Dedifferentiated amniotic fluid mesenchymal stem cell (primary cell): Measurements from ENCODE around the gene TBX5.
"Not testable (repeated sequence)": the region's sequence is repeated elsewhere in the genome, so short reads cannot be mapped to it uniquely, and the experiment has no call there.

Source experiments
- DNase-seq: peaks from one replicate; pipeline ENCODE4 v3.0.0-alpha.2; 2016; ENCODE audit errors: extremely low spot score

Gene TBX5

DNA sequence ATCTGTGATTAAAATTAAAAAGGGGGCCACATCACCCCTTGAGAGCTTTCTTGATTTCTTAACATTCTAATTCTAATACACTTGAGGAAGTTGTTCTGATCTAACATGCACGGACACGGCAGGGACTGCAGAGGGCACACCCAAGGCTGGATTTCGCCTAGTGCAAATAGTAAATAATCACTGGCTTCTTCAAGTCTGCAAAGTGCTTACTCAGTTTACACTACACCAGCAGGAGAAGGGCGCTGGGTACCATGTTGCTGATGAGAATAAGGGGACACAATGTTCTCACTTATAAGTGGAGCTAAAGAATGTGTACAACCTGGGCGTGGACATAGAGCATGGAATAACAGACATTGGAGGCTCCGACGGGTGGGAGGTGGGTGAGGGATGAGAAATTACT, 34.2 kb downstream of the TBX5 start:
- DNase-seq: no peak

DNA sequence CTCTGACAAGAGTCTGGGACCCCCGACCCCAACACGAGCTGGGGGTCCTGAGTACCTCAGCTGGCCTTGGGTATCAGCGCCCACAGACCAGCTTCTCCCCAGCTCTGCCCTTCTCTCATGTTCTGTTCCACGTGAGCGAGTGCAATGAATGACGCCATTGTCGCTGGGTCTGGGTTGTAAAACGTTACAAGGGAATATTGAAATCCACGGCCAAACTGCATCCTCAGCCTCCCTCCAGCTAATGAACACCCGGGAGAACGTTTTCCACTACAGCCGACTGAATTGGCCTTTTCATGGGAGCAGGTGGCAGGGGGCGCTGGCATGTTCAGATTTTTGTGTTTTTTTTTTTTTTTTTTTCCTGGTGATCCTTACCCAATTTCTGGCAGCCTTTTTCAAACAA, 34.7 kb downstream of the TBX5 start:
- DNase-seq: no peak

DNA sequence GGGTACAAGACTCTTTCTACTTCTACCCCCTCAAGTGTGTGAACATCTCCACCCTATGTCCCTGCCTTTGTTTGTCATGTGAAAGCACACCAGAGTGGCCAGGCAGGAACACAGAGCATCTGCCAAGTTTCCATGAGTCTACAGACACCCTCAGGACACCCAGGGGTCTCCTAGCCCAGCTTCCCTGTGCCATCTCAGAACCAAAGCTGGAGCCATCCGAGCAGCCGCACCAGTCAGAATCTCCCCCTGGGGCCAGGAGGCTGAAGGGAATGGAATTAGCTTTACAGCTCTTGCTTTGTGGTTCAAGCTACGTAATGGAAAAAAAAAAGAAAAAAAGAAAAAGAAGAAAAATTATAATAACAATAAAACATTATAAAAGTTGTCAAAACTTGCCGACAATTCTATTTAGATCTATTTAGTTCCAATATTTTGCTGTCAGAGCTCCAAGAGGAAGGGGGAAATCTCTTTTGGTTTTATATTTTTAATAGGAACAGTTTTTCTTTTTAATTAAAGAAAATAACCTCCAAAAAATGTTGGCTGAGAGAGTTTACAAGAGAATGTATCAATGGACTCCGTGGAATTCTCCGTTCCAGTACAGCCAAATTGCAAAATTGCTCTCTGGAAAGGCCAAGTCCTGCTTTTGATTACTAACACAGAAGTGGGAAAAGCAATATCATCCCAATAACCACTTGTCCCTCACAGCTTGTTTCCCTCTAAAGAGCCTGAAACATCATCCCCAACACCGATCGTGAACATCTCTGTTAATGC, 37.1 kb downstream of the TBX5 start:
- DNase-seq: no peak

DNA sequence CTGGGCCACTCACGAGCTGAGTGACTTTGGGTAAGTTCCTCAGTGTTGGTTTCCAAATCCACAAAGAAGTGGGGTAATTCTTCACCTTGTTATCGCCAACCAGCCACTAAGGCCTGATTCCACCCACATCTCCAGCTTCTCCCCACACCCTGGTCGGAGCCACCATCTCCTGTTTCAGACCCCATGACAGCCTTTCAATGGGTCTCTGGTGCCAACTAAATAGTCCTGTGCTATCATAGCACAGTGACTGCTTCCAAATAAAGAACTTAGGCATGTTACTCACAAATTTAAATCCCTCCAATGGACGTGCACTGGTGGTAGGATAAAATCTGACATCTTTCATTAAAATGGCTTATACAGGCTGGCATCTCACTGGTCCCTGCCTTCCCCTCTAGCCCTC, 44.0 kb downstream of the TBX5 start:
- DNase-seq: no peak

DNA sequence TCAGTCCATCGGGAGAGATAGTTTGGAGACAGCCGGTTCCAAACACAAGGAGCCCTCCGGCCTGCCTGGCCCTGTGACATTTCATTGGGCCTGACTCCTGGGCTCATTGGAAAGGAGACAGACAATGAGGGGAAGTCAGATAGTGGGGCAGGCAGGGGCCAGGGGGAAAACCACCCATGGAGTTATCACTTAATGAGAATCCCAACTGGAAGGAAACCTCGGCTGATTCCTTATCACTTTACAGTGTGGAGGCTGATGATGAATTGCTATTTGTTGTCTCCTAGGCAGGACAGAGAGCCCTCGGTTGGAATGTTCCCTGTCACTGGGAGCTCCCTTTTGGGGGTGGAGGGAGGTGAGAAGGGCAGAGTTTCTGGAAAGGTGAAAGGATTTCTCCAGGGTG, 44.4 kb downstream of the TBX5 start:
- no peak for DNase-seq

DNA sequence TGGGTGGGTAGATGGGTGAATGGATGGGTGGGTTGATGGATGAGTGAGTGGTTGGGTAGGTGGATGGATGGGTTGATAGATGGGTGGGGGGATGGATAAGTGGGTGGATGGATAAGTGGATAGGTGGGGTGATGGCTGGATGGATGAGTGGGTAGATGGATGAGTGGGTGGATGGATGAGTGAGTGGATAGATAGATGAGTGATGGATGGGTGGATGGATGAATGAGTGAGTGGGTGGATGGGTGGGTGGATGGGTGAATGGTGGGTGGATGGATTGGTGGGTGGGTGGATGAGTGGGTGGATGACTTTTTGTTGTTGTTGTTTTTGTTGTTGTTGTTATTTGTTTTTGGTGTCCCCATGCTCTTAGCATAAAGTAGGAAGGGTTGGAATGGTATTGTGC, 45.5 kb downstream of the TBX5 start:
- no peak for DNase-seq

DNA sequence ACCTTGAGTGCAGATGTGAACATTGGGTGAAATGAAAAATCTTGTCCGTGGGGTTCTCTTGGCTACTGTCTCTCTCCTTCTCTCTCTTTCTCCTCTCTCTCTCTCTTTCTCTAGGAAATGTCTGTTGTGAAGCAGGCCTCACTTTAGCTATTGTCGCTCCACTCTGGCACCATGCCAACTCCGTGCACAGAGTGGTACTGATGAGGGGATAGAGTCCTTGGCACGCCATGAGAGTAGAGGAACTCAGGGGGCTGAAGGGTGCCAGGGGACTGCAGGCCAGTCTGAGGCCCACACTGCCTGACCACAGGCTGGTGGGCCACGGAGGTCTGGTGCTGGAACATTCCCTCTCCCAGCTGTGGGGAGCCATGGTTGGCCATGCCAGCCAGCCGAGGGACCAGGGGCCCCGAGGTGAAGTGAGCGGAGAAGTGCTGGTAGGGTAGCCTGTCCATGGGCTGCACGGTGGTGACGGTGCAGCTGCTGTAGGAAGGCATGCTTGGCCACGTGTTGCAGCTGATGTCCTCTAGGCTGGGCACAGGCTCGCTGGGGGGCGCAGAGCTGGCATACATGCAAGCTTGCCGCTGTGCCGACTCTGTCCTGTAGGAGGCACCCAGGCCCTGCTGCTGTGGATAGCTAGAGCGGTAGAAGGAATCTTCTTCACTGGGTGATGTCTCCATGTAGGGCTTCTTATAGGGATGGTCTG, 50.4 kb downstream of the TBX5 start:
- DNase-seq: no peak

DNA sequence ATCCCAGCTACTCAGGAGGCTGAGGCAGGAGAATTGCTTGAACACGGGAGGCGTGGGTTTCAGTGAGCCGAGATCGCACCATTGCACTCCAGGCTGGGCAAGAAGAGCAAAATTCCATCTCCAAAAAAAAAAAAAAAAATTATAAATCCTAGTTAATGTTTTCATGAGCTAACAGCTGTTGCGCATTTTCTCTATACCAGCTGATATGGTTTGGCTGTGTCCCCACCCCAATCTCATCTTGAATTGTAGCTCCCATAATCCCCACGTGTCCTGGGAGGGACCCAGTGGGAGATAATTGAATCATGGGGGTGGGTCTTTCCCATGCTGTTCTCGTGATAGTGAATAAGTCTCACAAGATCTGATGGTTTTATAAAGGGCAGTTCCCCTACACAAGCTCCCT, 56.7 kb downstream of the TBX5 start:
- DNase-seq: not testable (repeated sequence)

DNA sequence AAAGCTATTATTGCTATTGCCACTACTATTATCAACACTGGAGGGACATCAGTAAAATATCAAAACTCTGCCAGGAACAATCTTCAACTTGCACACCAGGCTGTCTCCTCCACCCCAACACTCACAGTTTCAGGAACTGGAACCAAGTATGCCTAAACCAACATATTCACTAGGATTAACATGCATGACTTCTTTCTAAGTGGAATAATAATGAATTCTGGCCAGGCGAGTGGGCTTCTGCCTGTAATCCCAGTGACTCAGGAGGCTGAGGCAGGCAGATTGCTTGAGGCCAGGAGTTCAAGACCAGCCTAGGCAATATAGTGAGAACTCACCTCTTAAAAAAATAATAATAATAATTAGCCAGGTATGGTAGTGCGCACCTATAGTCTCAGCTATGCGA, 58.1 kb downstream of the TBX5 start:
- DNase-seq: no peak

DNA sequence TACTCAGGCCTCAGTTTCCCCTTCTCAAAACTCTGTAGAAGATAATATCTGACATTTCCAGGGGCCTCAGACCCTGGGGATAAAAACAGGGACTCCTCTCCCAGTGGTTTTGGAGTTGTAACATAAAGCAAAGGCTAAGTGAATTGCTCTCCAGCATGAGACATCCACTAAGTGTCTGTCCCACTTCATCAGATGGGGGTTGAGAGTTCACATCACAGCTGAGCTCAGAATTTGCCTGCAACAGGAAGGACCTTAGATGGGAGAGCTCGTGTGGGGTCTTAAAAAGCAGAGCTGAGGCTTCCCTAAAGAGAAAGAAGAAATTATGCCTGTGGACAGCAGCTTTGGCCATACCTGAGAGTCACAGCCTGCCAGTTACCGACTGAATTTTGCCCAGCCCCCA, 61.1 kb downstream of the TBX5 start:
- DNase-seq: no peak

DNA sequence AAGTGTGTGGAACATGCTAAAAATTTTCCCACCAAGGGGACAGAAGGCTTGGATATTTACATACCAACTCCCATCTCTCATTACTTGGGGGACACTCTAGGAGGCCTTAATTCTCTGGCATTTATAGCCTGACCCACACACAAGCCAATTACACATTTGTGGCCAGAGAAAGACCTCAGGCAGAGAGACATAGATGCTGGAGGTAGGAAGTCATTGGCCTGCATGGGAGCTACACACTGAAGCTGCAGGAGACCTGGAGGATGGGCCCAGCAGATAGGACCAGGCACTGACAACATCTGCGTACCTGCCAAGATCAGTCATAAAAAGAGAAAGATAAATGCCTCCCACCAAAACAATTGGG, 61.7 kb downstream of the TBX5 start:
- DNase-seq: no peak

DNA sequence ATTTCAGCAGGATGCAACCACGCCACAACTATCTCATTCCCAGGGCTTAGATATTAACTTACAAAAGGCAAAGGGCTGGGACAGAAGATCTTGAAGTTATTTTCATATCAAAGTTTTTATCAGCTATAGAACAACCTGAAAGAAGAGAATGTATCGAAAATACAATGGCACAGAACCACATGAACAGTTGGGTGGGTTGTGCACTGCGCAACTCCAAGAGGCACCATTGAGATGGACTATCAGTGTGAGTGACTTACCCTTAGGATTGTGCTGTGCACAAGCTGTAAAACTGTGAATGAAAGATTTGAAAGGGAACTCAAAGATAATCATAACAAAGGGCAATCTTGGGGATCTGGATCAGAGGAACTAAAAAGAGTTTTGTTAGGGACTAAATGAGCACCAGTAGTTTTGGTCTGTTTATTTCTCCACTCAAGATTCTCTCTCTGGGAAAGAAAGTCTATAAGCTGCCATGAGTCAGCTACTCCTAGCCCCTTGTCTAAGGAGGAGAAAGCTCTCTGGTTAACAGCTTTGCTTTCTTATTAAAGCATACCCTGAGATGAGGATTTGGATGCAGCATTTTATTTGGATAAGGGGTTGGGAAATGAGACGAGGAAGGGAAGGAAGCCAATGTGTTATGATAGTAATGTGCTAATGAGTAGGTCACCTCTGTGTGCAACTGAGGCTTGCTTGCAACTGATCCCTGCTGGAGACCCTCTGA, 62.2 kb downstream of the TBX5 start:
- no peak for DNase-seq

DNA sequence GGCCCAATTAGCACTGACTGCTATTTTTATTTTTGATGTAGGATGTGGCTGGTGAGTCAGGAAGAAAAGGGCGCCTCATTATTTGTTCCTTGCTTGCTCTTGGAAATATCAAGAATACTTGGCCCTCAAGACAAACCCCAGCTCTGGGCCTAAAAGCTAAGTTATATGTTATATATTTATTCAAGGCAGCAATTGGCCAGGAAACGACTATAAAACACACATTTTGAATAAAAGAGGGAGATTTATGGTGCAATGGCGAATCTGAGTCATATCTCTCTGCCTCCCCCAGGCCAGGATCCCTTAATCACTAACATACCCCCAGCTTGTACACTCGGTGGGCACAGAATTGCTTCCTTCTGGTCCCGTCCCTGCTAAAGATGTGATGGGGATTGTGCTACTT, 63.3 kb downstream of the TBX5 start:
- no peak for DNase-seq

DNA sequence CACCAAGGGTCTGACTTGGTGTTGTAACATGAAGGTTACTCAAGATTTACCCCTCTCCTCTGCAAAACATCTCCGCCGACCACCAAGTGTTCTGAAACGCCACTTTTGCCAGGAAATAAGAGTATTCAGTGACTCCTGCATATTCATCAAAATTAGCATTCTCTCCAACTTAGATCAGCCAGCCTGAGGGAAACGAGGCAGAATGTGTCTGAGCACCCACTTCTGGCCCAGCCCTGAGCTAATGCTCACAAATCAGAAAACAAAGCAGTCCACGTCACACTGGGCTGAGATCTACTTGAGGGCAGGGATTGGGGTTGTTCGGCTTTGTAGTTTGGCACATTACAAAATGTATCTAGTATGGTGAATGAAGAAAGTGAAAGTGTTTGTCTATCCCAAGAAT, 64.3 kb downstream of the TBX5 start:
- no peak for DNase-seq

DNA sequence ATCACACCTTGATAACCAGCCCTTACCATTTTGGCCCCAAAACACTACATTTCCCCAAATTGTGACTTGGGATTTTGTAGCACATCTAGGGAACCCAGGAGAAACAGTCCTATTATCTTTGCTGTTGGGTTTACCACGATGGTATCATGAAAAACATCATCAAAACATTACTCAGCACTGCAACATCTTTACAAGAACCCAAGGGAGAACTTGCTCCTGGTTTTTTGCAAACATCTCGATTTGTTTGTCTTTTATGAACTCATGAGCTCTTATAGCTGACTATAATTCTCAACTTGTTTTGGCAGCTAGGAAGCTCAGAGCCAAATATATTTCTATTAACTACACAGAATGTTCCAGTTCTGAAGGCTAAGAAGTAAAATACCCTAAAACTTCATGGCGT, 65.7 kb downstream of the TBX5 start:
- DNase-seq: no peak

DNA sequence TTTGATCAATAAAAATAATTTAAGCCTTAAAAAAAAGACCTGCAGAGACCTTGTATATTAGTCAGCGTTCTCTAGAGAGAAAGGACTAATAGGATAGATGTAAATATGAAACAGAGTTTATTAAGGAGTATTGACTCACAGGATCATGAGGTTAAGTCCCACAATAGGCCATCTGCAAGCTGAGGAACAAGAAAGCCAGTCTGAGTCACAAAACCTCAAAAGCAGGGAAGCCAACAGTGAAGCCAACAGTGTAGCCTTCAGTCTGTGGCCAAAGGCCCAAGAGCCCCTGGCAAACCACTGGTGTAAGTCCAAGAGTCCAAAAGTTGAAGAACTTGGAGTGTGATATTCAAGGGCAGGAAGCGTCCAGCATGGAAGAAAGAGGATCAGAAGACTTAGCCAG, 66.3 kb downstream of the TBX5 start:
- DNase-seq: no peak

DNA sequence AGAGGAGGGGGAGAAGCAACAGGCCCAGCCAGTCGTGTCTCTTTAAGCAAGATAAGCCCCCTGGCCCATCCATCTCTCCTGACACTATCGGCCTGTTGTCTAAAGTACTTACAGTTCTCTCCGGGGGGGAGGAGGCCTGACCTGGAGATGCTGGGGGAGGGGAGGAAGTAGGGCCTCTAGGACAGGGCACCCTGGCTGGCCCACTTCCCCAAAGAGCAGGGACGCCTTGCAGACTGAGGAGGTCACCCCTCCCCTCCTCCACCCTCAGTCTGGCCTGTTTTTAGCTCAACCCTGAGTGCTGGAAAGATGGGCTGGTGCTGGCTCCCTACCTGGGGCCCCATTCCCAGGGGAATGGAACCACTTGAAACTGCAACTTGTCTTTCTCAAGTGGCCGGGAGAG, 70.3 kb downstream of the TBX5 start:
- no peak for DNase-seq

DNA sequence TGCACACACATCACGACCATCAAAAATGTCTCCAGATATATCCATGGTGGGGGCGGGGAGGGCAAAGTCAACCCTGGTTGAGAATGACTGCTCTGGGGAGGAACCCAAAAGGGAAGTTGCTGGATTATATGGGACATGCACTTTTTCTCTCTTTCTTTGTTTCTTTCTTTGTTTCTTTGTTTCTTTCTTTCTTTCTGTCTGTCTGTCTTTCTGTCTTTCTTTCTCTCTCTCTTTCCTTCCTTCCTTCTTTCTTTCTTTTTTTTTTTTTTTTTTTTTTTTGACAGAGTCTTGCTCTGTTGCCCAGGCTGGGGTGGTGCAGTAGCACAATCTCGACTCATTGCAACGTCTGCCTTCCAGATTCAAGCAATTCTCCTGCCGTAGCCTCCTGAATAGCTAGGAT, 71.5 kb downstream of the TBX5 start:
- no peak for DNase-seq

DNA sequence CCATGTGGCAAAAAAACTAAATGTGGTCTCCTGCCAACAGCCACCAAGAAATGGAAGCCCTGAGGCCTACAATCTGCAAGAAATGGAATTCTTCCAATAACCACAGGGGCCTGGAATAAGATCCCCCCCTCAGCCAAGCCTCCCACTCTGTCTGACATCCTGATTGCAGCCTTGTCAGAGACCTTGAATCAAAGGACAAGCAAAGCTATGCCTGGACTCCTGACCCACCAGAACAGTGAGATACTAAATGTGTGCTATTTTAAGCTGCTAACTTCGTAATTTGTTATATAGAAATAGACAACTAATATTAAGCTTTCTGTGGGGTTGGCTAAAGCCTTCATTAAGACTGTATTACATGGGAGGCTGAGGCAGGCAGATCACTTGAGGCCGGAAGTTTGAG, 77.7 kb downstream of the TBX5 start:
- DNase-seq: no peak

DNA sequence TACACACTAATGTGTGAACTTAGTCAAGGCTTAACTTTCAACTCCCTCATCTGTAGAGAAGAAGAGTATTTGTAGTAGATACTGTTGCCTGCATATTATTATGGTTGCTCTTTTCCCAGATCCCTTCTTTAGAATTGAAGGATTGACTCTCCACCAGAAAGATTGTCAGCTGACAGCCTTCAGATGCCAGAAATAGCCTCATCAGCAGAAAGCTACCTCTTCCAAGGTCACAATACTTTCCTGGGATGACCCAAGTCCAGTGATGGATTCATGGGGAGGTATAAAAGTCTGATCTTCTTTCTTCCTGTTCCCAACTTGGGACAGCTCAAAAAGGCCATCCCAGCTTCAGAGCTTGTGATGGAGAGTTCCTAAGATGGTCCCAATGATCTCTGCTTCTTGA, 78.2 kb downstream of the TBX5 start:
- DNase-seq: no peak

DNA sequence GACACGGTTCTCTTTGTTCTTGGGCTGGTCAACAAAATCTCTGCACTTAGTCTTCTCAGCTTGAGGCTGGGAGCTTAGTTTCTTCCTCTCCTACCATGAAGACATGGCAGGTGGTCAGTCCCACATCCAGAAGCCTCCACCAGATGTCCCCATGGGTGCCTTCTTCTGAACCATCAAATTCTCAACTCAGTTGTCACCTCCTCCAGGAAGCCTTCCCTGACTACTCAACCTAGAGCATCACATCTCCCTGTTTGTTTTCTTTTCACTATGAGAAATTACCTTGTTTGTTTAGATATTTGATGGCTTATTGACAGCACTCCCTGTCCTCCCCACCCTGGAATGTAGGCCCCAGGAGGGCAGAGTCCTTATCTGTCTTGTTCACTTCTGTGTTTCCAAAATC, 84.4 kb downstream of the TBX5 start:
- no peak for DNase-seq

DNA sequence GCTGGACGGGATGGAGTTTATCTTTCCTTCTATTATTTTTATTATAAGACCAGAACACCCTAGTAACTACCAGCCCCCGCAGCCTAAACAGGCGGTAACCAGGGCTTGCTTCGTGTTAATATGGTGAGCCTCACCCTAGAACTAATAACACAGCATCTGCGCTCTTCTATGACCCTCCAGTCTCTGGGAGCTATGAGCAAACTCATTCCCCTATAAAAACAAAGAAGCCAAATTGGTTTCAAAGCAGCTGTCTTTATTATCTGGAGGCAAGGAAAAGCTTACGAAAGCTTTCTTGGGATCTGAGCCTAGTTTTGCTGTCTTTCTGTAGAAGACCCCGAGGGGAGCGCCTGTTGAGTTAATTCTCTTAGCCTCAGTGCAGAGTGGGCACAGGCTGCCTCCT, 85.0 kb downstream of the TBX5 start:
- DNase-seq: no peak

DNA sequence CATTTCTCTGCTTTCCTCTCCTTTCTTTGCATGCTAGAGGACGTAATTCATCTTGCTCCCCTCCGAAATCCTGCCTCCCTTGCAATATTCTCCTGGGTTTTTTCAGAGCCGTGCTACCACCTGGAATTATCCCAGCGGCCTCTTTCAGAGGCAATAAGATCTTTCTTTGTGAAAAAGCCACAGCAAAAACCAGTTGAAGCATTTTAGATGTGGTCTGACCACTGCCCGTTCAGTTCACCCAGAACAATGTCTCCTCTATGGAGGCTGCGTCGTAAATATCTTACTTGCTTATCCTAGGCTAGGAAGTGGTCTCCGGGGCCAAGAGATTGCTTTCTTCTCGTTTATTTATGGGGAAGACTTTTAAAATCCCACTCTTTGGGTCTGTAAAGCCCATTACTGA, 85.8 kb downstream of the TBX5 start:
- DNase-seq: no peak
